HG03135 (cell line): ENCODE data around the gene RHBDF1.
A peak's percentile ranks its signal among the peaks of the same experiment; 100 is the strongest.

Source experiments
- ATAC-seq: cut with Tn5 transposase; IDR thresholded peaks from one replicate; pipeline ENCODE4 v1.9.1; 2021; ENCODE audit warnings: mild to moderate bottlenecking, moderate library complexity; ENCODE audit not compliant: unreplicated experiment

The RHBDF1 gene

GRCh38 chr16:92431-93339 lies 20.3 kb upstream of the RHBDF1 start:
- no peak for ATAC-seq

- ATAC-seq, result no peak
These were observed 19.1 kb upstream of the RHBDF1 start for GRCh38 chr16:91484-91883.

GRCh38 chr16:89391-90302 lies 17.2 kb upstream of the RHBDF1 start:
- no peak for ATAC-seq

GRCh38 chr16:88613-89012 lies 16.2 kb upstream of the RHBDF1 start:
- ATAC-seq, result no peak

GRCh38 chr16:86483-86952 lies 14.1 kb upstream of the RHBDF1 start:
- no peak for ATAC-seq

- ATAC-seq, result no peak
These were observed 13.4 kb upstream of the RHBDF1 start for GRCh38 chr16:85865-86264.

GRCh38 chr16:85407-85782 lies 13.0 kb upstream of the RHBDF1 start:
- no peak for ATAC-seq

- no peak for ATAC-seq
These were observed 12.4 kb upstream of the RHBDF1 start for GRCh38 chr16:84718-85406.

- ATAC-seq, result no peak
These were observed 11.6 kb upstream of the RHBDF1 start for GRCh38 chr16:83781-84615.

GRCh38 chr16:83060-83603 lies 10.7 kb upstream of the RHBDF1 start:
- ATAC-seq, result no peak

GRCh38 chr16:79151-80054 lies 7.0 kb upstream of the RHBDF1 start:
- no peak for ATAC-seq

- ATAC-seq, result peak; percentile 19
These were observed 6.2 kb upstream of the RHBDF1 start for GRCh38 chr16:78444-79150.

GRCh38 chr16:77807-78443 lies 5.5 kb upstream of the RHBDF1 start, which contains the start of gene MPG:
TSS of gene MPG (plus strand) at chr16:78225. CDS start at chr16:78310, 85 bp downstream.
- peak; percentile 71 for ATAC-seq

- peak; percentile 22 for ATAC-seq
These were observed 4.9 kb upstream of the RHBDF1 start for GRCh38 chr16:77273-77806.

- no peak for ATAC-seq
These were observed 4.3 kb upstream of the RHBDF1 start for GRCh38 chr16:76535-77272.

GRCh38 chr16:75580-76501 lies 3.4 kb upstream of the RHBDF1 start:
- no peak for ATAC-seq
